Cardiac fibroblast (primary cell): ENCODE measurements around the gene PLXNA4.

Experiments used
- DNase-seq, 2 donors: peaks; one replicate each; pipeline versions ENCODE4 v3.0.0 to v3.0.0-alpha.2; 2010; ENCODE audit warnings: low read depth in 2 of 2
- H3K4me3 ChIP-seq, 2 donors: replicated peaks in 1 of 2; 1 replicate in 1 of 2; 2 replicates in 1 of 2; pipeline ENCODE4 v1.5.1; 2011; ENCODE audit warnings: low read depth in 2 of 2, low read length in 2 of 2, mild to moderate bottlenecking in 2 of 2, moderate library complexity in 1 of 2
- TF ChIP-seq, protein P1 (sequence below): IDR thresholded peaks from one replicate; pipeline ENCODE4 v1.5.1; 2011; ENCODE audit warnings: low read depth, mild to moderate bottlenecking, low read length, inconsistent platforms

PLXNA4 gene

DNA sequence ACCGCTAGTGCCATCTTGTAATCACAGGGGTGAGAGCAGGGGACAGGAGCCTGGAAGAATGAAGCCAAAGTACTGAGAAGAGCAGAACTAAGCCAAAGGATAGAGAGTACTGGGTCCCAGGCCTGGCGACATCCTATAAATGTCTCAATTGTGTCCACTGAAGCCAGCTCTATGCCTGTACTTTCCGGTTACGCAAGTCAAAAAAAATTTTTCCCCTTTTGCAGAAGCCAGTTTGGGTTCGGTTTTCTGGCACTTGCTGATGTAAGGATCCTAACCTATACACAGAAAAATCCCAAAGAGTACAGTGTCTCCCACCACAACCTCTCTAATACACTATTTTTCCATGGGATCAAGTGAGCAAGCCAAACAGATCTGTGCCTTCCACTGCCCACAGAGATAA is 61.1 kb downstream of the PLXNA4 start:
- TF ChIP-seq, protein P1, sequence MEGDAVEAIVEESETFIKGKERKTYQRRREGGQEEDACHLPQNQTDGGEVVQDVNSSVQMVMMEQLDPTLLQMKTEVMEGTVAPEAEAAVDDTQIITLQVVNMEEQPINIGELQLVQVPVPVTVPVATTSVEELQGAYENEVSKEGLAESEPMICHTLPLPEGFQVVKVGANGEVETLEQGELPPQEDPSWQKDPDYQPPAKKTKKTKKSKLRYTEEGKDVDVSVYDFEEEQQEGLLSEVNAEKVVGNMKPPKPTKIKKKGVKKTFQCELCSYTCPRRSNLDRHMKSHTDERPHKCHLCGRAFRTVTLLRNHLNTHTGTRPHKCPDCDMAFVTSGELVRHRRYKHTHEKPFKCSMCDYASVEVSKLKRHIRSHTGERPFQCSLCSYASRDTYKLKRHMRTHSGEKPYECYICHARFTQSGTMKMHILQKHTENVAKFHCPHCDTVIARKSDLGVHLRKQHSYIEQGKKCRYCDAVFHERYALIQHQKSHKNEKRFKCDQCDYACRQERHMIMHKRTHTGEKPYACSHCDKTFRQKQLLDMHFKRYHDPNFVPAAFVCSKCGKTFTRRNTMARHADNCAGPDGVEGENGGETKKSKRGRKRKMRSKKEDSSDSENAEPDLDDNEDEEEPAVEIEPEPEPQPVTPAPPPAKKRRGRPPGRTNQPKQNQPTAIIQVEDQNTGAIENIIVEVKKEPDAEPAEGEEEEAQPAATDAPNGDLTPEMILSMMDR: no peak
- no peak overlapping the region for H3K4me3 ChIP-seq
- DNase-seq: no peak

DNA sequence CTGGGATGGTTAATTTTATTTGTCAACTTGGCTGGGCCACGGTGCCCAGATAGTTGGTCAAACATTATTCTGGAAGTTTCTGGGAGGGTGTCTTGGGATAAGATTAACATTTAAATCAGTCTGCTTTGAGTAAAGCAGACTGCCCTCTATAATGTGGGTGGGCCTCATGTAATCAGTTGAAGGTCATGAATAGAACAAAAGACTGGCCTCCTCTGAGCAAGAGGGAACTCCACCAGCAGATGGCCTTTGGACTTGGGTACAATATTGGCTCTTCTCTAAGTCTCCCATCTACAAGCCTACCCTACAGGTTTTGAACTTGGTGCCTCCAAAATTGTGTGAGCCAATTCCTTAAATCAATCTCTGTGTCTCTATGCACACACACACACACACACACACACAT is 61.8 kb downstream of the PLXNA4 start:
- H3K4me3 ChIP-seq: no peak overlapping the region
- TF ChIP-seq, protein P1: no peak
- DNase-seq: no peak

DNA sequence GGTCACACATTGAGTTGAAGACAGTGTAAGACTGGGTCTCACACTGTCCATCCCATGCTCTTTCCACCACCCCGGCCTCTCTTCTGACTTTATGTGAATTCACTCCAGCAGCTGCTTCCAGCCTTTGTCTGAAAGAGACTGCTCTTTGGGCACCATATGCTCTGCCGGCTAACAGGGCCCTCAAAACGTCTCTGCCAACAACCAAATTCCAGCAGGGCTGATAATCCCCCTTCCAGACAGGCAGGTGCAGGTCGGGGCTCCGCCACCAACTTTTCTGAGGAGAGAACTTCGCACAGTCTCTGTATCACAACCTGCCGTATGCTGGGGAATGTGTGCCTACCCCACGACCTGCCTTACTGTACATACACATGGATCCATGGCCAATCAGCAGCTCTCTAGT is 64.3 kb downstream of the PLXNA4 start:
- no peak overlapping the region for H3K4me3 ChIP-seq
- DNase-seq: no peak
- TF ChIP-seq, protein P1: no peak

DNA sequence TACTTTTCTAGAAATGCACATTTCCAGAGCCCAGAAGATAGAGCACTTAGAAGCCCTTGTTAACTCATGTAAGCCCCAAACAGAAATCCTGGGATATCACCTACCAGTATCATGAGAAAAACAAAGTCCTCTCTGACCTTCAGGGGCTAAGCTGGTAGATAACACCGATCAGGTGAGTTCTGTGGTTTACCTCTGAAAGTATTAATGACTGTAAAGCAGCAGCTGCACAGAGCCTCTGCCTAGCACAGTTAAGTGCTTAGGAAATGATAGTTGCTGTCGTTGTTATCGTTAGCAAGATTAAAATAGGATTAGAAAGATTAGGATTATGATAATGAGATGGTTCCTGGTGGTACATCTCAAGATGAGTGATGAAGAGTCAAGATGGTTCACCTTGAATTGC is 64.9 kb downstream of the PLXNA4 start:
- DNase-seq: no peak
- TF ChIP-seq, protein P1: no peak
- H3K4me3 ChIP-seq: no peak overlapping the region

DNA sequence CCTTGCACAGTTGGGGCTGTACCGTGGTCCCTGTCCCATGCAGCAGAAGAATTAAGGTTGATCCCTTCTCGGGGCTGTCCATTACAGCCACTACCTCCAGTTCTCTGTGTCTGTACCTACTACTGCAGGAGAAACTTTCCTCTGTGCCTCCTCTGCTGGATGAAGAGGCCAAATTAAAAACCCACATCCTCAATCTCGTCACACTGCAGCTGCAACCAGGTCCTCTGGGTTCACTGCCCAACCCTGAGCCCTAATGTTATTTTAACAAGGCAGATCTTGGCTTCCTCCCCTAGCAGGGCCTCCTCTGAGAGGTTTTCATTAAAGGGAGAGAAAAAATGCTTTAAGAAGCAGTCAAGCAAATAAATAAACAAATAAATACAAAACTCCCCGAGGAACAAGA is 66.6 kb downstream of the PLXNA4 start:
- no peak overlapping the region for H3K4me3 ChIP-seq
- DNase-seq: no peak
- TF ChIP-seq, protein P1: no peak

DNA sequence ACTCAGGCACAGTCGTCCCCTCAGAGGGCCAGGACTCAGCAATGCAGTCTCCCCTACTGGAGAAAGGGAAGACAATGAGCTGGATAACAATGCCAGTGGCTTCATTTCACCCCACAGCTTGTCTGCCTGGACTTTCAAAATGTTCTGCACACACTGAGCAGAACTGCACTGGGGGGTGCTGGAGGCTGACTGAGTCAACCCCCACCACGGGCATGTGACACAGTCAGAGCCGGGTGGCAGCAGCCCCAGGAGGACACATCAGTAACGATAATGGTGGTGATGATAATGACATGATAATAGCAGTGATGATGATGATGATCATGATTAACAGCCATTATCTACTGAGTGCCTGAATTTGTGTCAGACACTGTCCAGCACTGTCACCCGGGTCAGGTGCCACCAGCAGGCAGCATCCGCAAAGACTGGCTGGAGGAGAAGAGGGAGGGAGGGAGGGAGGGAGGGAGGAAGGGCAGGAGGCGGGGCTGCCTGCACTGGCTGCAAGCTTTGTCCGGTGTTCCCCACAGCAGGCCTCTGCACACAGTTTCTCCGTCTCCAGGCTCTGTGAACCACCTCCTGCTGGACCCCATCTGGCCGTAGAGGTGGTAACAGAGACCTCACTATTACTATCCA is 67.4 kb downstream of the PLXNA4 start:
- TF ChIP-seq, protein P1: no peak
- no peak overlapping the region for H3K4me3 ChIP-seq
- DNase-seq: no peak

DNA sequence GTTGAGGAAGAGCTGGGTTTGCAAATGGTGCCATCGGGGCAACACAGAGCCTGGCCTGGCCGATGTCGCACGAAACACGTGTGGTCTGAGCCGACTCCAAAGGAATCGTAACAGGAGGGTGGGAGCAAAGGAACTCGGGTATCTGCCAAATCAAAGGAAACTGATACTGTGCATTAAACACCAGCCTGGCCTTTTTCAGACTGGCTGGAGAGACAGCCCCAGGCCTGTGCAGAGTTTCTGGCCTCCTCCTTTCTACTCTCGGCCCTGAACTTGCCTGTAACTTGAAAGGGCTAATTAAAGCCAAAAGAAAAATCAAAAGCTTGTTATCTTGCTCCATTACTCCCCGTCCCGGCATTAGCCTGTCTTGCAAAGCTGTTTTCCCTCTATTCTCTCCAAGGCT is 71.4 kb downstream of the PLXNA4 start:
- H3K4me3 ChIP-seq: no peak overlapping the region
- TF ChIP-seq, protein P1: no peak
- no peak for DNase-seq
